HG03280 (cell line): ENCODE results near the gene TCF4.

Source experiments
- ATAC-seq: cut with Tn5 transposase; IDR thresholded peaks from one replicate; pipeline ENCODE4 v1.9.1; 2021; ENCODE audit warnings: mild to moderate bottlenecking, moderate library complexity; ENCODE audit not compliant: unreplicated experiment

Gene TCF4

GRCh38 chr18:55331301-55331700, 256.7 kb downstream of the TCF4 start:
- no peak for ATAC-seq

GRCh38 chr18:55328301-55328700, 259.7 kb downstream of the TCF4 start:
- no peak for ATAC-seq

- ATAC-seq, result no peak
These were observed 260.5 kb downstream of the TCF4 start for GRCh38 chr18:55327454-55327853.

GRCh38 chr18:55326134-55326533, 261.9 kb downstream of the TCF4 start:
- no peak for ATAC-seq

GRCh38 chr18:55324166-55324565, 263.8 kb downstream of the TCF4 start:
- no peak for ATAC-seq

GRCh38 chr18:55323051-55323994, 264.7 kb downstream of the TCF4 start:
- no peak for ATAC-seq

GRCh38 chr18:55322178-55322735, 265.7 kb downstream of the TCF4 start:
- ATAC-seq, result peak; percentile 68

GRCh38 chr18:55321265-55322177, 266.5 kb downstream of the TCF4 start:
- peak; percentile 67 for ATAC-seq

GRCh38 chr18:55320424-55321264, 267.3 kb downstream of the TCF4 start:
- ATAC-seq, result no peak

- ATAC-seq, result no peak
These were observed 268.4 kb downstream of the TCF4 start for GRCh38 chr18:55319459-55320193.

GRCh38 chr18:55318951-55319441, 269.0 kb downstream of the TCF4 start:
- ATAC-seq, result no peak

- ATAC-seq, result no peak
These were observed 270.1 kb downstream of the TCF4 start for GRCh38 chr18:55317864-55318263.

GRCh38 chr18:55317324-55317723, 270.7 kb downstream of the TCF4 start:
- no peak for ATAC-seq

GRCh38 chr18:55316486-55317184, 271.4 kb downstream of the TCF4 start:
- ATAC-seq, result no peak

- no peak for ATAC-seq
These were observed 273.3 kb downstream of the TCF4 start for GRCh38 chr18:55314615-55315237.

GRCh38 chr18:55314031-55314430, 274.0 kb downstream of the TCF4 start:
- no peak for ATAC-seq

- ATAC-seq, result no peak
These were observed 277.1 kb downstream of the TCF4 start for GRCh38 chr18:55310863-55311262.

GRCh38 chr18:55310044-55310676, 277.8 kb downstream of the TCF4 start:
- no peak for ATAC-seq
